Measurements from ENCODE around the gene BCAS1.

The BCAS1 gene

DNA sequence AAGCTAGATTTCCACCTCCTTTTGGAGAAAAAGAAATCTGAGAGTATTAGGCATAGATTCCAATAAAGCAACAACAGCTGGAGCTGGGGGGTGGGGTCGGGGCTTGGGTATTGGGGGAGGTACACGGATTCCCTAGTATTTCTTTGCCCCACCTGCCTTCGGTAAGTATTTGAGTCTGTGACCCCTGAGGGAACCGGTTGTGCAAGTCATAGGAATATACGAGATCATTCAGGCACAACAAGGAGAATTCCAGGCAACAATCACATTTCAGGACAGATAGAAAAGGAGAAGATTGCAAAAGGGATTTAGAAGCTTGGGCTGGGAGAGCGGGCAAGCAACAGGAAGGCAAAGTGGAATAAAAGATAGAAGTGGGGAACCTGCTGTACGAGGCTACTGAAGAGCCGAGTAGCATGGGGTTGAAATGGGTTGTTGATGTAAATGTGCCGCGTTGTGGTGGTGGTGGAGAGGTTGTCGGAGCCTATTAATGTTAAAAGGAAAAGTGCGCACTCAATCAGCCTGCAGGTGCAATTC is 148.9 kb downstream of the BCAS1 start:
- peak in 1 of 2 experiments; percentile 46 for DNase-seq

GRCh38 chr20:53920647-53921245 is 149.6 kb downstream of the BCAS1 start:
- no peak for DNase-seq

GRCh38 chr20:53919886-53920285 is 150.5 kb downstream of the BCAS1 start:
- no peak for DNase-seq

GRCh38 chr20:53918949-53919361 is 151.4 kb downstream of the BCAS1 start:
- DNase-seq, result peak; percentile 69 to 78

- no peak for DNase-seq
Observed at GRCh38 chr20:53918020-53918311, 152.4 kb downstream of the BCAS1 start.

GRCh38 chr20:53917145-53918019 is 153.0 kb downstream of the BCAS1 start:
- no peak for DNase-seq

DNA sequence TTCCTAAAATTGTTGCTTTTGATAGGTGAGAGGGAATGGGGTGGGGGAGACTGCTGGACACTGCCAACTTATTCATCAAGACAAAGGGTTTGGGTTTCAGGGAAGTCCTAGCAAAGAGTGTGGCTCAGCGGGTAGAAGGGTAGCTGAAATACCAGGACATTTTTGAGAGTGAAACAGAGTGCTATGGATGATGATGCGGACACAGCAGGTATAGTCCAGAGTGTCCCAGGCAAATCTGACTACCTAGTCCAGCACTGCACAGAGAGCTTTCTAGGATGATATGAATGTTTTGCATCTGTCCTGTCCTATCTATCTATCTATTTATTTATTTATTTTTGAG is 154.3 kb downstream of the BCAS1 start:
- no peak for DNase-seq

- DNase-seq, result peak; percentile 72 to 90
Observed at GRCh38 chr20:53915446-53916172, 154.8 kb downstream of the BCAS1 start.

DNA sequence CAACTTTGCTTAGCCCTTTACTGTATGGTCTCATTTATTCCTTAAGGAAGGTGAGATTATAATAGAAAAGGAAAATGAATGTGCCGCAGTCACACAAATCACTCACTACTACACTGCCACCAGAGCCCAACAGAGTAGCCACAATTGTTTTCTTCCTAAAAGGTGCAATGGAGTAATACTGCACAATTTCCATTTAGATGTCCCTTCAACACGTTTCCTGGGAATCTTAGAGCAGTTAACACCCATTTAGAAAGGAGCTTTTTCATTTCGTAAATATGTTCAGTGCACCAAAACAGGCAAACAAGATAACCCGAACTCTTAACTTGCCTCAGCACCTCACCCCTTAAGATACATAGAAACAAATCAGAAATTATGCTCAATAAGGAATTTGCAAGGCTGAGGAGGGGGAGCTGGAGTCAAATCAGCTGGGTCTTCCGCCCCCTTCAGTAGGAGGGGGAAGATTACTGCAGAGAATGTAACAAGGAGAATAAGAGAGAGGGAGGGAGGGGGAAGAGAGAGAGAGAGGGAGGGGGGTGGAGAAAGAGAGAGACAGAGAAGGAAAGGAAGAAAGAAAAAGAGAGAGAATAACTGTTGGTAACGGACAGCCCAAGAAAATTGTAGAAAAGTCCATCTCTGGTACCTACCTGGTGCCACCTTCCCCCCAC is 155.5 kb downstream of the BCAS1 start:
- peak; percentile 54 to 69 for DNase-seq

DNA sequence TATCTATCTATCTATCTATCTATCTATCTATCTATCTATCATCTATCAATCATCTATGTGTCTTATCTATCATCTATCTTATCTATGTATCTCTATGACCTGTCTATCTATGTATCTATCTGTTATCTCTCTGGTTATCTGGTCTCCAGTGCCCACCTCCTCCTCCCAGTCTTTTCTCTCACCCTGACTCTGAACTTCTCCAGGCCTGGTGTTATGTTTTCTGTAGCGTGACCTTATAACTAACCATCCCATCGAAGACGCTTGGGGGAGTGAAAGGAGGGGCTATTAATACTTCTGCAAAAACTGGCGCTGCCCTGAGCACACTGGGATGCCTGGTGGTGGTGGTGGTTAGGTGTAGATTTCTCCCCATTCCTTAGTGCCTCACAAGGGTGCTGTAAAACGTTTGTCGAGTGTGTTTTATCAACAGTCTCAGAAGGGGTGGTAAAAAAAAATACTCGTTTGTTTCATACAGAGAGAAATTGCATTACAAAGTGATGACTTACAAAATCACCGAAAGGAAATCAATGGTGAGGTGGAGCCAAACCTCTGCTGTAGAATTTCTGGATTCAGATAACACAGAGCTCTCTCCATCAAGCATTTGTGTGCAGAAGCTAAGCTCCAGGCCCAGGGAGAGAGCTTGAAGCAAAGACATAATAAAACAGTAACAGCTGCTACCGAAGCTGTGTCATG is 156.2 kb downstream of the BCAS1 start:
- peak in 1 of 2 experiments; percentile 70 for DNase-seq

DNA sequence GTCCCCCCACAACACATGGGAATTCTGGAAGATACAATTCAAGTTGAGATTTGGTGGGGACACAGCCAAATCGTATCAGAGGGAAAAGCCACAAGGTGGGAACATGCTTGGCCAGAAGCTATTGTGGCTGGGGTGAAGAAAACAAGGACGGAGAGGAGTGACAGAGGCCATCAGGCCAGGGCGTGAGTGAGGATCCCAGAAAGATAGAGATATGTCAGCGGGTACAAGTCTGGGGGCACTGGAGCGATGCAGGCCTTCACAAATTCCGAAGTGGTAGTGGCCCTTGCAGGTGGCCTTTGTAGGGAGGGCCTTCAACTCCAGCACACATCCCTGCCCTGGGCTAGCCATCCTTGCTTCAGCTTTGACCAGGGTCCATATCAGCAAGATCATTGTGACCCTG is 159.1 kb downstream of the BCAS1 start:
- no peak for DNase-seq

DNA sequence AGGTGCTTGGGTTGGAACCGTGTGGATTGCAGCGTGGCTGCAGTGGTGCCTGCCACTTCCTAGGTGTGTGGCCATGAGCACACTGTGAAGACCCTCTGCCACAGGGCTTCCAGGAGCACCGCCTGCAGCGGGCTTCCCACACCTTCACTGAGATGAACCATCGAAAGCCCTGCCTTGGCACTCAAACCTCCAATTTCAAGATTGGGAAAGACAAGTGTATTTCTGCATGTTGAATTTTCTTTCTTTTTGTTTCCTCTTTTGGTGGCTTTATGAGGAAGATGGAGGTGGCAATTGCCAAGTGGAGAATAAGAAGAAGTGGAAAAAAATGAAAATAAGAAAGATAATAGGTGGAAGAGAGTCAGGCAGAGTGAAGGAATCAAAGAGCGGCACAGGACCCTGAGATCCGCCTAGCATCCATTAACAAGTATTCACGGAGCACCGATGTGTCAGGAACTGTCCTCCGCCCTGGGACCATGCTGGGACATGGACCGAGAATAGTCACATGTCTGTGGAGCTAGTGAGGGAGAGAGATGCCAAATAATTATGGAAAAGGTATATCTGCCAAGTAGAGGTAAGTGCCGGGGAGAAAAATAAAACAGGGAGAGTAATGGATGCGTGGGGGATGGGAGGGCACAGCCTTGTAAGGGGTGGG is 159.9 kb downstream of the BCAS1 start:
- DNase-seq, result no peak

DNA sequence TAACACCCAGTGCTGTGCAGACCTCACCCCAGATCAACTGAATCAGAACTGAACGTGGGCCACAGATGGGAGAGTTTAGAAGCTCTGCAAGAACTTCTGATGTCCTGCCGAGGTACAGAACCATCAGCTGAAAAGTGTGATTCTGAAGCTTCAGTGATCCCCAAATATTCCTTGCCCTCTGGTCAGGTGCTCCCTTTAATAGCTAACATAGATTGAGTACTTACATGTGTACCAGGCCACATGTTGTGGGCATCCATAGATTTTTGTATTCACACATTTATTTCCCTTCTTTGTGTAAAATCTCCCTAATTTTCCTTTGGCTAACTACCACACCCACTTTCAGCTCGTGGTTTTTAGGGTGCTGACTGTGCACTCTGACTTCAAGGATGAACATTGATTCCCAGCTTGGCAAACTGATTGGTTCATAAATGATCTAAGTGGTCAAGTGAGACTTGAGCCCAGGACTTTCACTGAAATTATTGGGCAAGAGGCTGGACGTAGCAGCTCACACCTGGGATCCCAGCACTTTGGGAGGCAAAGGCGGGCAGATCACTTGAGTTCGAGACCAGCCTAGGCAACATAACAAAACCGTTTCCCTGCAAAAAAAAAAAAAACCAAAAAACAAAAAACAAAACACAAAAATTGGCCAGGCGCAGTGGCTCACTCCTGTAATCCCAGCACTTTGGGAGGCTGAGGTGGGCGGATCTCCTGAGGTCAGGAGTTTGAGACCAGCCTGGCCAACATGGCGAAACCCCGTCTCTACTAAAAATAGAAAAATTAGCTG is 162.2 kb downstream of the BCAS1 start:
- DNase-seq, result no peak

DNA sequence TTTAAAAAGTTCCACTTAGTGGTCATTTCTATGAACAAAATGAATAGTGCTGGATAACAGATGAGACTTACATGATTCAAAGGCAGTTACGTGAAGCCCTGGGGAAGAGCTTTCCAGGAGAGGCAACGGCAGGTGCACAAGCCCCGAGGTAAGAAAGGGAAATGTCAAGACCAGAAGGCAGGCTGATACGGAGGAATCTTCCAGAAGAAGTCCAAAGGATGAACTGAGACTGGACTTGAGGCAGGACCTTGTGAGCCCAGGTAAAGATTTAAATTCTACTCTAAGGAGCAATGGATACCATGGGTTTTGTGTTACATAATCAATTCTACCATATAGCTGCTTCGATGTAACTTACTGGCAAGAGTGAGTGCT is 164.6 kb downstream of the BCAS1 start:
- DNase-seq, result no peak

- no peak for DNase-seq
Observed at GRCh38 chr20:53905019-53905819, 165.2 kb downstream of the BCAS1 start.

DNA sequence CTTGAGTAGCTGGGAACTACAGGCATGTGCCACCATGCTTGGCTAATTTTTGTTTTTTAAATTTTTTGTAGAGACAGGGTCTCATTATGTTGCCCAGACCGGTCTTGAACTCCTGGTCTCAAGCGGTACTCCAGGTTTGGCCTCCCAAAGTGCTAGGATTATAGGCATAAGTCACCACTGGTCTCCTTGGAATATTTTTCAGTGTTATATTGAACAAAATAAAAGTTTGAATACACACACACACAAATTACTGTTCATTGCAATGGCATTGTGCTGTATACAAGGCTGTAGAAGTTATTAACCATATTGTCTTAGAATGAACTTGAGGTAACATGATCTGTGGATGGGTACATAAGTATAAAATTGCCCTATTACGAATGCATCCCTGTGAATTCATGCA is 166.1 kb downstream of the BCAS1 start:
- no peak for DNase-seq

DNA sequence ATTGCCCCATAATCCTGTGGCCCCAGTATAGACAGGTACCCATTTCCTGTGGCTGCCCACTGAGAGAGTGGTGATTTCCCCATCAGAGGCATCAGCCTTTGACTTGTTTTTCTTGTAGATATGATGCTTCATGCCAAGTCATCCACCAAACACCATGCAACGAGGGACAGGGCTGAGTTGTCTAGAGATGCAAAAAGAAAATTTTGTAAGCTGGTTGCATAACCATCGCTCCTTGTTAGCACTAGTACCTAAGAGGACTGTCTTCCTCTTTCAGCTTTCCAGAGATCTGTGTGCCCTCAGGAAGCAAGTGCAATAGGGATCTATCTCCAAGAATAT is 166.8 kb downstream of the BCAS1 start:
- DNase-seq, result no peak

- DNase-seq, result no peak
Observed at GRCh38 chr20:53902968-53903651, 167.3 kb downstream of the BCAS1 start.

DNA sequence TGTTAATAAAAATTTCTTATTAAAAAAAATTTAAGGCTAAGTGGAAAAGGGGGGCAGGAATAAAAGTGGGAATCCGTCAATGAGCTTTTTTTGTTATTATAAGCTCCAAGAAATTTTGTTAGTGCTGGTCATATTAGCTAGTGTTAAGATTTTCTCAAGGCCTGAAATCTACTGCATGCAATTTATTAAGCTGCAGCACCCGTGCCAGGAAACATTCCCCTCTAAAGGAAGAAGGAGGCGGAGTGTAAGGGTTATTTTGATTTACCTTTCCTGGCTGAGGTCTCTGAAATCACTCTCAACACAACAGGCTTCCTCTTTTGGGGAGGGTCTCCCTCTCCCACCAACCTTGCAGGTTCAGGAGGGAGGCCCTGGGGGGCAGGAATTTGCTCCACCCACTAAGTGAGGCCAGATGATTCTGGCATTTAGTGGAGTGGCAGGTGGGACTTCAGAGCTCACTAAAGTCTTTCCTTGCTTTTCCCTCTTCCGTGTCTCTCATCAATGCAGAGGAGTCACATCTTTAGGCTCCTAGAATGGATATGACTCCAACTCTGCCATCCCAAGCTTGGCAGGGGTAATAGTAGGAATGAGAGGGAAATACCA is 168.8 kb downstream of the BCAS1 start:
- no peak for DNase-seq

DNA sequence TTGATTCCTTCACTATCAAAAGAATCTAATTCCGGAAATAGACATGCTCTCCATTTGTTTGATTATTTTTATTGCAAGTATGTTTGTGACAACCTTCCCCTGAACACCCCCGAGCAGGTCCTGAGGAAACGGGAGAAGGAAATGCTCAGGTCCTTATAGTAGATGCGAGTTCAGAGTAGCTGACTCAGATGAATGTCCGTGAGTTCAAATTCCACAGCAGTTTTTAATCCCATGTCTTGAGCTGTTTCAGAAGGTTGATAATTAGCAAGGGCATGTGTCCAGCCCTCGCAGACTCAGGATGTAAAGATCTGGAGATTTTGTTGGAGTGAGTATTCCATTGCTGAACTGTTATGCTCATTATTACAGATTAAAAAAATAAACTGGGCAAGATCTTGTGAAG is 169.3 kb downstream of the BCAS1 start:
- no peak for DNase-seq

All from NCI-H524 (cell line).